ENCODE measurements around the gene KLHDC8A.
"Not testable (repeated sequence)": the region's sequence is repeated elsewhere in the genome, so short reads cannot be mapped to it uniquely, and the experiment has no call there.

The KLHDC8A gene

GRCh38 chr1:205356440-205357139, at the start of gene KLHDC8A:
TSS of gene KLHDC8A (minus strand) at chr1:205356922. CDS start at chr1:205343604, 13,318 bp downstream.
- peak; percentile 80 for DNase-seq

GRCh38 chr1:205406252-205406651, 49.5 kb upstream of the KLHDC8A start:
- DNase-seq, result not testable (repeated sequence)

GRCh38 chr1:205404484-205404883, 47.8 kb upstream of the KLHDC8A start:
- not testable (repeated sequence) for DNase-seq

DNA sequence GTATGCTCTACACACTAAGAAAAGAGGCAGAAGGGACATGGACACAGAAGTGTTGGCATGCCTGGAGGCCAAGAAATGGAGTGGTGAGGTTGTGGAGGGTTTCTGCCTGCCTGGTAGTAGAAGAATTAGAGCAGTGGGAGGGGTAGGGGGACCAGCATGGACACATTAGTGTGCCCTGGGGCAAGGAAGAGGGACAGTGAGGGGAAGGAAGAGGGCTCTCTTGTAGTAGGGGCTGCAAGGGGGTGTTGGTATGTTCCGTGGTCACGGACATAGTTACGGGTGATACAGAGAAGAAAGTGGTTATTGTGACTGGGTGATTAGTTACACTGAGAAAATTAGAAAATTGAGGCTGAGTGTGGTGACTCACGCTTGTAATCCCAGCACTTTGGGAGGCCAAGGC, 41.9 kb upstream of the KLHDC8A start:
- no peak for DNase-seq

DNA sequence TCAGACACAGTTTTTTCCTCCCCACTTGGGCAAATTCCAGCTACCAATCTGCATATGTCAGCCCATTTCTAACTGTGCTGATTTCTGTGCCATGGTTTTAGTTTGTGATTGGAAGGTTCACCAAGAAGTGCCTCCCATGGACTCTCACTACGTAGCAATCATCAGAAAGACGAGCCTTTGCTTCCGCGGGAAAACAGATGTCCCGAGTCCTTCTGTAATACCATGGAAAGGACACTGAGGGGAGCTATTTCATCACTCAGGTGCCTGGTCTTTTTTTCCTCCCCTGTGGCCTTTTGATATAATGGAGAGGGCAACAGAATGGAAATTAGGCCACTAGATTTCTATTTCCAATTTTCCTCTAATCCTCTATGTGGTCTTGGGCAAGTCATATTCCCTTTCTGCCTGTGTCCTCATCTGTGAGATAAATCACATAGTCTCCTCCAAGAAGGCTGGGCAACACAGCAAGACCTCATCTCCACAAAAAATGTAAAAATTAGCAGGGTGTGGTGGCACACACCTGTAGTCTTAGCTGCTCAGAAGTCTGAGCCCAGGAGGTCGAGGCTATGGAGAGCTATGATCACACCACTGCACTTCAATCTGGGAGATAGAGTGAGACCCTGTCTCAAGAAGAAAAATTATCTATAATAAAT, 40.4 kb upstream of the KLHDC8A start:
- no peak for DNase-seq

DNA sequence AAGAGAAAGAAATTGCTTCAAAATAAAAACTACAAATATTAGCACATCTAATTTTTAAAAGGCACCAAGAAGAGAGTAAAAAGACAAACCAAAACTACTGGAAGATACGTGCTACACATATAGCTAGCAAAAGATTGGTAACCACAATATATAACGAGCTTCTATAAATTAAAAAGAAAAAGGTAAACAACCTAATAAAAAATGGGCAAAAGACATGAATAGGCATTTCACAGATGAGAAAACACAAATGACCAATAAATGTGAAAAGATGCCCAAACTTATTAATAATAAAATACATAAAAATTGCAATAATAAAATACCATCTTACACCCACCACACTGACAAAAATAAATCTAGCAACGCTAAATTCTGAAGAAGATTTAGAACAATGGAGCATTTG, 38.9 kb upstream of the KLHDC8A start:
- DNase-seq, result no peak

- no peak for DNase-seq
Observed at GRCh38 chr1:205392650-205393049, 35.9 kb upstream of the KLHDC8A start.

- DNase-seq, result no peak
Observed at GRCh38 chr1:205391386-205391785, 34.7 kb upstream of the KLHDC8A start.

DNA sequence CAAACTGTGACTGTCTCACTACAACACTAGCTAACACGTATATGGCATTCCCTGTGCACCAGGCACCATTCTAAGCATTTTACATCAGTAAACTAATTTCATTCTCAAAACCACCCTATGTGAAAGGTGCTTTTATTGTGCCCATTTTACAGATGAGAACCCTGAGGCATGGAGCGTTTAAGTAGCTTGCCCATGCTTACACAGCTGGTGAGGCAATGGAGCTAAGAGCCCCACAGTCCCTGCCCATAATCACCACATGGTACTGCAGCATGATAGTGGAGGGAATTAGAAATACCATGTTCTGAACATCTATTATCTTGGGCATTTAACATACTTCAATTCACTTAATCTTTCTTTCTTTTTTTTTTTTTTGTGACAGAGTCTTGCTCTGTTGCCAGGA, 31.1 kb upstream of the KLHDC8A start:
- DNase-seq, result no peak

GRCh38 chr1:205382990-205383389, 26.3 kb upstream of the KLHDC8A start:
- not testable (repeated sequence) for DNase-seq

DNA sequence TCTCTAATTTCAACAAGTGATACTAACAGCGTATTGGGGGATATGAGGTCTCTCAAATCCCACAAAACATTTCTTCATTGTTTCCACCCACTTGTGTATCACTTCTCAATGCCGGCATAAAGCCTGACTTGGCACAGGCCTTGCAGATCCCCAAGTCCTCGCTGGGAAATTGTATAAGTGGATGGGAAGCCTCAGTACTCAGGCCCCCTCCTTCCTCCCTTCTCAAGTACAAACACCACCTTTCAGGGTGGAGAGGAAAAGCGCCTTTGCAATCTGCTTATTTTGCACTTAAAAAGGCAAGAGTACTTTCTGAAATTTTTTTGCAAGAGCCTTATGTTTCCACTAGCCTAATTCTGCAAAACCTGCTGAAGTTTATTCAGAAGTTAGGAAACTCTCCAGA, 25.8 kb upstream of the KLHDC8A start:
- DNase-seq, result no peak

DNA sequence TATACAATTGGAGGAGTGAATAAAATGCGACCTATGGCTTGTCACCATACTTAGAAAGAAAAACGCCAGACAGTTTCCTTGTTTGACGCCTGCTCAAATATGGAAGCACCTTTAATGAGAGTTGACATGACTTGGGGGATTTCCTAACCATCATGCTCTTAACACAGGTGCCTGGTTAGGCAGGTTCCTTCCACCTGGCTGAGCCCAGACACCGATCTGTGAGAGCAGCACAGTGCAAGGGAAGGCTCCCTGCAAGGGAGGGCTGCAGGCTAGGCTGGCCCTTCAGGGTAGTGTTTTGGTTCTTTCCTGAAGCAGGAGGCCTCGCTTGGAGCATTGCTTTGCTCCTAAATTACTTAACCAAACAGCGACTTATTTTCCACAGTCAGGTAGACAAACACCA, 24.6 kb upstream of the KLHDC8A start:
- no peak for DNase-seq

DNA sequence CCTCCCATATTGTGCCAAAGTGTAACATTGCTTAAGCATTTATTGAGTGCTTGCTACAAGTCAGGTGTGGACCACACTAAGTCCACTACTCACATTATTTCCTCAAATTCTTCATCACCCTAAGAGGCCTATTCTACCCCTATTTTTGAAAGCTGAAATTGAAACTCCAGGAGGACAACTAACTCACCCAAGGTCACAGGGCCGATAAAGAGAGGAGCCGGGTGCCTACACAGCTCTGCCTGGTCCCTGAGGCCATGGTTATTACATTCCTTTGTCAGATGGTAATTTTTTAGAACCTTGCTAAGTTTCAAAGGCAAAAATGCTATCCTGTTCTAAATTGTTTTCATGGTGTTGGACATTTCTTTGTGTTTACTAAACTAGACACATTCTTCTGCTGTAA, 24.2 kb upstream of the KLHDC8A start:
- no peak for DNase-seq

DNA sequence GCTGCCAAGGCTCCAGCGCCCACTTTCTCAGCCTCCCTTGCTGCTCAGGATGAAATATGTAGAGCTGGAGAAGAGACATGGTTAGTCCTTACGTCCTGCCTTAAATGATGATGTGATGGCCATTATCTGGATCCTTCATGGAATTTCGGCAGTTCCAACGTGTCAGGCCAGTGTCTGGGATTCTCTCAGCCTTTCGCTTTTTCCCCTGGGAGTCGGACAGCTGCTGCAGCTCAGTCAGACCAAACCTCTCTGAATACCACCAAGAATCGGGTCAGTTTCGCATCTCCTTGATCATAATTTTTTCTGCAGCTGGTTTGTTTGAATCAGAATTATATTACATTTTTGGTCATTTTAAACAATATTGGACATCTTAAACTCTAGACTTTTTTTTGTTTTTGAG, 22.3 kb upstream of the KLHDC8A start:
- DNase-seq, result no peak

DNA sequence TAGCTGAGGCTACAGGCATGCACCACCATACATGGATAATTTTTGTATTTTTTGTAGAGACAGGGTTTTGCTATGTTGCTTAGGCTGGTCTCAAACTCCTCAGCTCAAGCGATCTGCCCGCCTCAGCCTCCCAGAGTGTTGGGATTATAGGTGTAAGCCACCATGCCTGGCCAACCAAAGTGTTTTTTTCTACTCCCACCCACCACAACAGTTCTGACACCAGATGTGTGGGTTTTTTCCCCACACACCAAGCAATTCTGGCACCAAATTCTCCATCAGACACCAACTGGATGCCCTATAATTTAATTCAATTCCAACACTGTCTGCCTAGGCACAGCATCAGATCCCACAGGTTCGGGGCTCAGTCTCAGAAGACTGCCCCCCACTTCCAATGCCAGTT, 20.6 kb upstream of the KLHDC8A start:
- no peak for DNase-seq

GRCh38 chr1:205376739-205377138, 20.0 kb upstream of the KLHDC8A start:
- no peak for DNase-seq

GRCh38 chr1:205375835-205376545, 19.3 kb upstream of the KLHDC8A start:
- DNase-seq, result no peak

DNA sequence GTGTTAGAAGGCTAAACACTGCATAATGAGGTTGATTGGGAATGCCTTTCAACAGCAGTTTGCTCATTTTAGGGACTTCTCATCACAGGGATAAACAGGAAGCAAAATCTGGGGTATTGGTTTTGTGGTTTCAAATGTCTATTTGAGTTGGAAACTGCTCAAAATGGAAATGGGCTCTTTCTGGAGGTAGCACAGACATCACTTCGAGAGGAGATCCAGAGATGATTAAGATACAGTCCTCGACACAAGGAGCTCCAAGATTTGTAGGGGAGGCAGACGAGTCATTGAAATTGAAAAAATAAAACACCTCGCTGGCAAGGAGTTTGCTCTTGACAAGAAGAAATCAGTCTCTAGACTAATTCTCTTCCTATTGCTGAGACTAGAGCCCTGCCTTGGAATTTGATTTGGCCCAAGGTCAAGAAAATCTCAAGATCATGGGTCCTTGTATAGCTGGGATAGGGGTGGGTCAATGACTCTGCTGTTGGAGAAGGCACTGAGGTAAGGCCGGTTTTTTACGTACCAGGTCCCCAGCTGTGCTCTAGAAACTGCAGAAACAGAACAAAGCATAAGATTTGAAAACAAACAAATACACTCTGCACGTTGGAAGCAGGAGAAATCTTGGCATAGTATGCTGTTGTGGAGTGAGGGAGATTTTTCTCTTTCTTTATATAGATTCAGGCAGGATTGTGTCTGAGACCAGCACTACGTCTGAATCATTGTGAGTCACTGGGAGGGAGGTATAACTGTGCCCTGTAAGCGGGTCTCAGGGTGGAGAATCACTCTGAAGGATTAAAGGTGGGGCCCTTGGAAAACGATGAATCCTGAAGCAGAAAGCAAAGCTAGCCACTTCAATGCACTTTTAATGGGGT, 17.7 kb upstream of the KLHDC8A start:
- no peak for DNase-seq

GRCh38 chr1:205373798-205374175, 17.1 kb upstream of the KLHDC8A start:
- no peak for DNase-seq

DNA sequence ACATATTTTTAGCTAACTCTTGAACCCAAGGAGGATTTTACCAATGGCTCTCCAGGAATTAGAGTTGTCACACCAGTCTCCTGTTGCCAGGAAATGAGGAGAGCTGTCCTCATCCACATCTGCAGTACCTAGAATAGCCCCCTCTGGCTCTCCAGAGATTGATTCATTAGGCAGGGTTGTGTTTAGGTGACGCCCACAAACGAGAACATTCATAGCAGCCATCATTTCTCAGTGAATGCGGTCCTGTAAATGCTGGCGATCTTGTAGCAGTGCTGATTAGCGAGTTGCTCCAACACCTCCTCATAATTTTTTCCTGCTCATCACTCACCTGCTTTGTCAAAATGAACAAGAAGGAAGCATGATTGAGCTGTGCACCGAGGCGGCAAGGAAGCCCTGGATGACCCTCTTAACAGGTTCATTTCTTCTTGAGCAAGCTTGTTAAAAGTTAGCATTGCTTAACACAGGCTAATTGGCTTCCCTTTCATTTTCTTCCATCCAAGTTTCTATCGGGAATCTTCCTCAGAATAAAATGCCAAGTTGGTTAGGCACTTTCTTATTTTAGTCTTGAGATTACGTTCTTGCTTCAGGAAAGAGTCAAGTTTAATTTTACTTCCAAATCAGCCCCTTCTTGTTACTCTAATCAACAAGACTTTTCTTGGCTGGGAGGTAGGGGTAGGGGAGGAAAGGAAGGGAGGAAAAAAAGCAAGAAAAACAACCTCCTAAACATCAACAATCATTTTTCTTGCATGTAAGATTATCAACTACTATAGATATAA, 16.5 kb upstream of the KLHDC8A start:
- no peak for DNase-seq

GRCh38 chr1:205371871-205372660, 15.3 kb upstream of the KLHDC8A start:
- DNase-seq, result no peak

Data from left hindlimb (tissue), 1 donor.